CD4-positive, alpha-beta T cell treated with Interleukin-2 at 100 ng/mL for 4 hours (primary cell): Measurements from ENCODE around the gene CCDC146.
A peak's percentile ranks its signal among the peaks of the same experiment; 100 is the strongest.
"Not testable (repeated sequence)": the region's sequence is repeated elsewhere in the genome, so short reads cannot be mapped to it uniquely, and the experiment has no call there.

Experiments
- DNase-seq: peaks from one replicate; pipeline ENCODE4 v3.0.0-alpha.2; 2020; ENCODE audit warnings: low spot score

CCDC146 gene

DNA sequence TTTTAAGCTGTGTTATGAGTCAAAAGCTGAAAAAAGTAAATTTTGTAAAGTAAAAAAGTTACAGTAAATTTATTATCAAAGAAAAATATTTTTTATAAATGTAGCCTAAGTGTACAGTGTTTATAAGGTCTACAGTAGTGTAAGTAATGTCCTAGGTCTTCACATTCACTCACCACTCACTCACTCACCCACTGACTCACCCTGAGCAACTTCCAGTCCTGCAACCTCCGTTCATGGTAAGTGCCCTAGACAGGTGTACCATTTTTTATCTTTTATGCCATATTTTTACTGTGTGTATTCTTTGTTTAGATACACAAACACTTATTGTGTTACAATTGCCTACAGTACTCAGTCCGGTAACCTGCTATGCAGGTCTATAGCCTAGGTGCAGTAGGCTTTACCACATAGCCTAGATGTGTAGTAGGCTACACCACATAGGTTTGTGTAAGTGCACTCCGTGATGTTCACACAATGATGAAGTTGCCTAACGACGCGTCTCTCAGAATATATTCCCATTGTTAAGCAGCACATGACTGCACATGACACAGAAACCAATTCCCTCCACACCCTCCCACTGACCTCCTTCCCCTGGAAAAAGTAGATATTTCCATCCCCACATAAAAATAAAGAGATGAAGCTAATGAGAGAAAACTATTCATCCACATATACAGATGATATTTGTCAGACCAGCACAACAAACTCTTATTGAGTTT lies 122.0 kb downstream of the CCDC146 start:
- DNase-seq, result no peak

DNA sequence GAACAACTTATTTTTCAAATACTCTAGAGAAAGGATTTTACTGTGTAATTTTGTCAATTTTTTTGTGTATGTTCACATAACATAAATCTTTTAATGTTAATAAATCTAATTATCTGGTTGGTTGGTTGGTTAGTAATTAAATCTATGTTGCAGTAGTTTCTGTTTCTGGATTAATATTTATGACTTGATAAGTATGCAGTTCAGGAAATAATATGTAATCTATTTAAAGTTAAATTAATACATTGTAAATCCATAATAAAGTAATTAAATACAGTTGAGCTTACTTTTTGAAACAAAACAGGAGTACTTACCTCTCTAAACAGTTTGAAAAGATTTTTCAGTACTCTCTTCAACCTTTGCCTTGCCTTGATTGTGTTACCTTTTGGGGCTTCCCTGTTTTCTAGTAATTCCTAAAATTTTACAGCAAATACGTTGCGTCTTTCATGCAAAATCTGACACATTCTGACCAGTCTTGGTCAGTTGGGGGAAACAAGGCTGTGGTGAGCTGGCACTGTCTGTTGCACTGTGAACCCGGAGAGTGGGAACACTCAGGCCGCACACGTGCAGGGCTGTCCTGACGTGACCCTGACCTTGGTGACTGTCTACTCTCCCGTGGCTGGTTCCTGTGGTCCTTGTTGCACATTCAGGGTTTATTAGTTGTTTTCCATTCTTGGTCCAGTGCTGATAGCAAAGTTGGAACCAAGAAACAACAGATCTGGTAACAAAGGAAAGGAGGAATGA lies 122.8 kb downstream of the CCDC146 start:
- DNase-seq, result no peak

DNA sequence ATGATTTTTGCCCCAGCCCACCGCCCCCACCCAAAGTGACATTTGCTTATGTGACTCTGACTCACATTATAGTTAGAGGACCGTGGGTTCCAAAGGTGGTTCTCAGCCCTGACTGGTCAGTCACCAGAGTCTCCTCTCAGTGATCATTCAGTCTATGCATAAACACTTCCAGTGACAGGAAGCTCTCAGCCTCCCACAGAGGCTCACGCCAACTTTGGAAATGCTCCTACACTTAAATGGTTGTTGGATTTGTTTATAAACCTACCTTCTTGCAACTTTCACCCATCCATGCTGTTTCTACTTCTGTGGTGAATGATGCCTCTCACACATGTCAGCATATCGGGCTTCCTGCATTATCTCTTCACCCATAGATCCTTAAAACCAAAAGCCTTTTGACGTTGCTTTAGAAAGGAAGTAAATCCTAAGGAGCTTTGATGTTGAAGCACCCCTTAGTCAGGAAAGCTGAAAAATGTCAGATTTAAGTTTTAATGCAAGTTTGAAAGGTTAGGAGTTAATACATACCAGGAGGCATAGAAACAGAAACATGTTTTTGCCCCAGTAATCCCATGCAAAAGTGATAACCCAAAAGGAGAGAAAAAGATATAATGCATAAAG lies 123.7 kb downstream of the CCDC146 start:
- no peak for DNase-seq

DNA sequence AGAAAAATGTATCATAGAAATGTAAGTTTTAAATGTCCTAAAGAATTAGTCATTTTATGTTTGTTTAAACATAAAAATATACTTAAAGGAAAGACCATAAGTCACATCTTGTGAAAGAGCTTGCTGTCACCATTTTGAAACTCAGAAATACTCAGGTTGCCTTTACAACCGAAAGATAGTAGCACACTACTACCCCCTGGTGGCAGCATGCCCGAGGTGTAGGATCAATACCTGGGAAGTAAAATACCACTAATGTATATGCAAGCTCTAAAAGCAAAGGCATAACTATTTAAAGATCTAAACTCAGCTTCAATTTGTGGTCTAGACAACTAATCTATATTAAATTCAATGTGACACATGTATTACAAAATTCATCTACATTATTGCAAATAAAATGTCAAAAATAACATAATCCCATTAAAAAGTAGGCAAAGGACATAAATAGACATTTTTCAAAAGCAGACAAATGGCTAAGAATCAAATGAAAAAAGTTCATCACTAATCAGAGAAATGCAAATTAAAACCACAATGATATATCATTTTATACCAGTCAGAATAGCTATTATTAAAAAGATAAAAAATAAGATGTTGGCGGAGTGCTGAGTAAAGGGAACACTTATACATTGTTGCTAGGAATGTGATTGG lies 124.9 kb downstream of the CCDC146 start:
- peak; percentile 90 for DNase-seq

DNA sequence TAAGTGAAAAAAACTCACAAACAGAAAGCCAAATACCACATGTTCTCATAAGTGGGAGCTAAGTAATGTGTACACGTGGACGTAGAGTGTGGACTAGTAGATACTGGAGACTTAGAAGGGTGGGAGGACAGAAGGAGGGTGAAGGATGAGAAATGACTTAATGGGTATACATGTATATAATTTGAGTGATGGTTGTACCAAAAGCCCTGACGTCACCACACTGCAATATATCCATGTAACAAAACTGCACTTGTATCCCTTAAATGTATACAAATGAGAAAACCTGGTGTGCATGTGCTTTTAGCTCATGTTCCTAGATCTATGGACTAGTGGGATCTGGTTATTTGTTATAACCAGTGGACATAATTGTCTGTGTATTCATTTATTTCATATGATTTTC lies 125.7 kb downstream of the CCDC146 start:
- DNase-seq, result no peak

DNA sequence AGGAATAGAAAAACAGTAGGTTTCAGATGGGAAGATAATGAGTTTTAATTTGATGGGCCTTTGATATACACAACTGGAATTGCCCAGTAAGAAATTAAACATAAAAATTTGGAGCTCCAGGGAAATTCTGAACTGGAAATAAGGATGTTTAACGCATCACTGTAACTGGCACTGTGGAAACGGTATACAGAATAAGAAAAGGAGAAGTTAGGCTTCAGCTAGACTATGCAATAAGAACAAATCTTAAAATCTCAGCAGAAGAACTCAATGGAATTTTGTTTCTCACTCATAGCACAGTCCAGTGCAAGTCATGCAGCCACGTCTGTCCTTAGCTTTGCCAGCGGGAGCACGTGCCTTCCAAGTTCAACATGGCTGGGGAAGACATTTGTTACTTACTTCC lies 130.1 kb downstream of the CCDC146 start:
- no peak for DNase-seq

DNA sequence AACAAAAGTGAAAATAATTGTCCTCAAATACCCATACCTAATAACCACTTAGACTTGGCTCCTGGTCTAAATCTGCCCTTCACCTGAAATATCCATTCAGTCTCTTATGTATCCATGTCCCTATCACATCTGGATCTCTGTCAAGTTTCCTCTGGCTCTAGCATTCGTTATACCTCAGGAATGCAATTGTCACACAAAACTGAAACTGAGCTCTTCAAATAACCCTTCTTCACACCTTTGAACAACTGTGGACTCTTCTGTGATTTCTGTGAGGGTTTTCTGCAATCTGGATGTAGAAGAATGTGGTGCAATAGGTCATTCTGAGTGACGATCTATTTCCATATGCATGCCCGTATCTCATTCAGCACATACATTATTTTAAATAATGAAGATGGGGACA lies 130.7 kb downstream of the CCDC146 start:
- DNase-seq, result no peak

DNA sequence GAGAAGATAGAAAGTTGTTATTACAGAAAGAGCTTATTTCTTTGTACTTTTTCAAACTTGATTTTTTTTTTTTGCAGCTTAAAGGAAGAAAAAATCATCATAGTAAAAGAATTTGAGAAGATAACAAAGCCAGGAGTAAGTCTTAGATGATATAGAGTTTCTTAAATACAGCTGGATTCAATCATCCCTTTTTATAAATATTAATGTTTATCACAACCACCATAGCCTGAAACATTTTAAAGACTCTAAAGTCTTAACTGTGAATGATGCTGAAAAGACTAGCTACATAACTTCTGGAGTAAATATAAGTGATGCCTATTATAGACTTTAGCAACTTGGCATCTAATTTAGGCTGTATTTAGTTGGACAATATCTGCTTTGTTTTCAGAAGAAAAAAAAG lies 132.0 kb downstream of the CCDC146 start:
- DNase-seq, result no peak

DNA sequence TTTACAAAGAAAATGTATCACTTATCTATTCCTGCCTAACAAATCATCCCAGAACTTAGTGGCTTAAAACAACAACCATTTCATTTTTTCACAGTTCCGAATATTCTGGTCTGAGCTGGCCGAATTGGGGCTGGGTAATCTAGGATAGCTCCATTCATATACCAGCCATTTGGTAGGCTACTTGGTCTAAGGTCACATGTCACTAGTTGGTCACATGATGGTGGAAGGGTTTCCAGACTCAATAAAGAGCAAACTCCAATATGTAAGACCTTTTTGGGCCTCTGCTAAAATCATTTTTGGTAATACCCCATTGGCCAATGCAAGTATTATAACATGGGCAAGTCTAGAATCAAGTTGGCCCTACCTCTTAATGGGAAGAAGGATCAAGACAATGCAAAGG lies 132.5 kb downstream of the CCDC146 start:
- no peak for DNase-seq

DNA sequence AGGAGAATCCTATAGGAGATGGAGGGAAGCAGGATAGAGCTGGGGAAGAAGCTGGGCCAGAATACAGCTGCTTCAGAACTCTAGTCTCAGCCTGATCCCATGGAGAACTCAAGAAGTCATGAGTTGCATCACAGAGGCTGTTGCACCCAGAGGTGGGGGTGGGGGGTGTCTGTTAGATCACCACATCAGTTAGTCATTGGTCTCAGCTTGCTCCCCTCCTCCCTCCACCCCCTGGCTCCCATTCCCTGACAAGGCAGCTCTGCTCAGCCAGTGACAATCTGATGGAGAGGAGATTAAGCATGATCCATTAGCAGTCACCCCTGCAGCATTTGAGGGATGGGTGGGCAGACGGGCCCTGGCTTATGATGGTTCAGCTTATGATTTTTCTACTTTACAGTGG lies 135.6 kb downstream of the CCDC146 start:
- DNase-seq, result no peak

DNA sequence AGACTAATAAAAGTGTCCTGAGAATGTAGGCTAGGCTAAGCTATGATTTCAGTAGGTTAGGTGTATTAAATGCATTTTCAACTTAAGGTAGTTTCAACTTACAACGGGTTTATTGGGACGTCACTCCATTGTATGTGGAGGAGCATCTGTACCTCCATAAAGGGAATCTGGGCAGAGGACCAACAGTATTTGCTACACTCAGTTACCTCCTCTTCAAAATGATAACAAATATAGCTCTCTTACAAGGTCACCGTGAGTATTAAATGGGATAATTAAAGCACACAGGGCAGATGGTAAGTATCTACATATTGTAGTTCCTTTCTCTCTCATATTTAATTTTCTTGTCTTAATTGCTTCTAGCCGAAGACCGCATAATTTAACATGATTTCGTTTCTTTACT lies 136.2 kb downstream of the CCDC146 start:
- DNase-seq, result no peak

DNA sequence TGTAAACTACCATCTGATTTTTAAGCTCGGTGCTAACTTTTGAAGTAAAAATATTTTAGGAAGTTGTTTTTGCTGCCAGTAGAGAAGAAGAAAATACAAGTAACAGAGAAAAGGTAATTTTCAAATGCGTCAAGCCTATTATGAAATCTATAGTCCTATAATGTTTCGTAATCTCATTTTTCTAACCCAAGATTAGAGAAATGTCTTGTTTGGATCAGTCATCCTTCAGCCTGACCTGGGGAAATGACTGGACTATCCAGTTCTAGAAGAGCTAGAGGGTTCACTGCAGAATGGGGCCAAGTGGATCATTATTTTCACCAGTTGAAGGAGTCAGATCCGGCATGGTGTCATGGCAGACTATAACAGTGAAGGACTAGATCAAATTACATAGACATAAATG lies 139.9 kb downstream of the CCDC146 start:
- no peak for DNase-seq

DNA sequence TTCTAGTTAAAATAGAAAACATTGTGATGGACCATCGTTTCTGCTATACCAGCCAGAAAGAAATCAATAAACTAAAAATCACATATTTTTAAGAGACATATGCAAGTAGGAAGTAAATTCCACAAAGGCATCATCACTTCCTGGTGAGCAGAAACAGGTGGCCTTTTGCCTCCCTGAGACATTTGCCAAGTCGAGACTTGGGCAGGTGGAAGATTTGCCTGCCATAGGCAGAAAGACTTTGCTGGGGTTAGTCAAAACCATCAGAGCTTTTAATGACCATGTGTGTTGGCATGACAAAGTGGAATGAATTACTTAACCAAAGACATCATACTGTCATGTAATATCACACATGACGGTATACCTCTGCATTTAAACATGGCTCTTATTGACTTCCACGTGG lies 143.3 kb downstream of the CCDC146 start:
- DNase-seq, result no peak

DNA sequence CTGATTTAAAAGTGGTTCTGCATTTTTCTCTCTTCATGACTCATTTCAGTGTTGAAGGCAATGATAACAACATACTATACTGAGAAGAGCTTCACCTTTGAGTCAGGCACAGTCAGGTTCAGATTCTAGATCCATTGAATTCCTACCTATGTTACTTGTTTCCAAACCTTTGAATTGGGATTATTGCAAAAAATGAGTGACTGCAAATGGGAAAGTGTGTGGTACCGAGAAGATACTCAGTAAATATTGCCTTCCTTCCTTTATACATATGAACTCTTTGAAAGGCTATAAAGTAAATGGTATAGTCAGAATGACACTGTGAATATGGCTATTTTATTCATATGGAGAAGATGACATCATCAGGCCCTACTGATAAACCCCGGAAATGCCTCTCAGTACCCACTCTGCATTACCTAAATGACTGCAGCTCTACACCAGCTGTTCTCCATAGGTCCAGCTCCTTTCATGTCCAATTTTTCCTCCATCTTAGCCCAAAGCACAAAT lies 143.9 kb downstream of the CCDC146 start:
- DNase-seq, result no peak

DNA sequence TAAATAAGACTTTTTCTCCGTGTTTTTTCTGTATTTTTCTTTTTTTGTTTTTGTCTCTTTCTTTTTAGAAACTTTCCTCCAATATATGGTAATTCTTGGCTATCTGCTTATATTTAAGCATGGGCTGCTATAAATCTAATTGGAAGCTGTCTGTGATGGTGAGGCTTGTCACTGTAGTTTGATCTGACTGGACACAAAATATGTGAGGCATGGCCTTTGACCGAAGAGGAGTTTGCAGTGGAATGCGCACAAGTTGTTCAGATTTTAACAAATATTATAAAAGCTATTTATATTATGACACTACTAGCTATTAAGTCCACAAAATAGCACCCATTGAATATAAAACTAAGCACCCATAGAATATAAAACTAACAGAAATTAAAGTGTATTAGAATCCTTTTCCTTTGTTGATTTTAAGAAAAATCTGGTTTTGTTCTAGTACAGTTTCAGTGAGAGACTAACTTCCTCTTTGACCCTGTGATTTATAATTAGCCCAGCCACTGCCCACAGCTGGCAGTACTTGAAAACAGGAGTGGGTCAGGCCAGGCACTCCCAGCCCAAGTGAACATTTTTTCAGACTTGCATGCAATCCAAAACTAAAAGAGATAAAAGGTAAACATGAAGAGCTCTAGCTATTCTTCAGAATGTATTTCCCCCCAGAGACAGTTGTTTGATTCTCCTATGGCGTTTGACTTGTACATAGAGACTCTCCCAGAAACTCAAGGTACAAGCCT lies 147.1 kb downstream of the CCDC146 start:
- DNase-seq, result no peak

DNA sequence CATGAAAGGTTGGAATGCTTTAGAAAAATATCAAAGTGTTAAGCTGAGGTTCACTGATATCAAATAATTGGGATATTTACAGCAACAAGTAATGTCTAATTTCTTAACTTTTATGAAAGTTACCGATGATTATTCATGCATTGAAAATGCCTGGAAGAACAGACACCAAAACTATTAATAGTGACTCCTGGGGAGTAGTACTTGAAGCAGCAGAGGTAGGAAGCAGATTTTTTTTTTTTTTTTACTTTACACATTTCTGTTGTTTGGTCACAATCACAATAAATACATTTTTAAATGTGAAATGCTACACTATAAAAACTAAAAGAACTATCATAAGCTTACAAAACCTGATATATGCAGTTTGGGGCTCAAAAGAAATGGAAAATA lies 147.7 kb downstream of the CCDC146 start:
- no peak for DNase-seq

DNA sequence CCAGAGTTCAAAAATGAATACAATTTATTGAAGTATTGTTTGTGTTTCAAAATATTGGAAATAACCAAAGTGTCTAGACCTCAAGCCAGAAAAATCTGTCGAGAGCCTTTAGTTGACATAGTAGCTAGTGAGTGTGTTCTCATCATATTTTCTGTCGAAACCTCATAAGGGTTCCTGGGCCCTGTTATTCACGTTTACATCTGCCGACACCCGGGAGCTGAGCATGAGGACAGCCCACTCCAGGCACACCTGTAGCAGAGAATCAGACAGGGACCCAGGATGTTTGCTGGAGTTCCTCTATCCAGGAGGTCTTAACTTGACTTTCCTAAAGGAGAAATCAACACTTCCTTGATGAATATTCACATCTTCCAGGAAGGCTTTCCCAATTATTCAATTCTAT lies 149.4 kb downstream of the CCDC146 start:
- no peak for DNase-seq

DNA sequence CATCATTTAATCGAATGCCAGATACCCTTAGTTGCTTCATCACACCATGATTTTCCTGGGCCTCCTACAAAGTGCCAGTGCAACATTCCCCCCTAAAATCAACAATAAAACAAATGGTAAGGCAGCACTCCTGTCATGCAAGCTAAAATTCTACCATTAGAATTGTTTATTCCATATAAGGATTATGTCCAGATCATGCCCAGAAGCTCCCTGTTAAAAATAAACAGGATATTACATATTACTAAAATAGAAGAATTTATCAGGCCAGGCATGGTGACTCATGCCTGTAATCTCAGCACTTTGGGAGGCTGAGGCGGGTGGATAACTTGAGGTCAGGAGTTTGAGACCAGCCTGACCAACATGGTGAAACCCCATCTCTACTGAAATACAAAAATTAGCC lies 153.2 kb downstream of the CCDC146 start:
- DNase-seq, result not testable (repeated sequence)

DNA sequence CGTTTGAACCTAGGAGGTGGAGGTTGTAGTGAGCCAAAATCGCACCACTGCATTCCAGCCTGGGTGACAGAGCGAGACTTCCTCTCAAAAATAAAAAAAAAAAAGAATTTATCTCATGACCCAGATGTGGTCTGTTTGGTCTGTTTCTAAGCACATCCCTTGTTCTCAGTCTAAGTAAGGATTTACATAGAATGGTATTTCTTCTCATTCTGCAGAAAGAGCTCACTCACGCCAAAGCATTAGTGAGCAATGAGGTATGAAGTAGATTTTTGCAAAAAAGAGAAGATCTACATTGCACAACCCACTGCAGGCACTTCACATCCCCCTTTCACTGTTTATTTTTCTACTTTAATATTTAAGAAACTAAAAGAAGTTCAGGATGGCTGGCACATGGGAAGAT lies 153.7 kb downstream of the CCDC146 start:
- DNase-seq, result no peak

DNA sequence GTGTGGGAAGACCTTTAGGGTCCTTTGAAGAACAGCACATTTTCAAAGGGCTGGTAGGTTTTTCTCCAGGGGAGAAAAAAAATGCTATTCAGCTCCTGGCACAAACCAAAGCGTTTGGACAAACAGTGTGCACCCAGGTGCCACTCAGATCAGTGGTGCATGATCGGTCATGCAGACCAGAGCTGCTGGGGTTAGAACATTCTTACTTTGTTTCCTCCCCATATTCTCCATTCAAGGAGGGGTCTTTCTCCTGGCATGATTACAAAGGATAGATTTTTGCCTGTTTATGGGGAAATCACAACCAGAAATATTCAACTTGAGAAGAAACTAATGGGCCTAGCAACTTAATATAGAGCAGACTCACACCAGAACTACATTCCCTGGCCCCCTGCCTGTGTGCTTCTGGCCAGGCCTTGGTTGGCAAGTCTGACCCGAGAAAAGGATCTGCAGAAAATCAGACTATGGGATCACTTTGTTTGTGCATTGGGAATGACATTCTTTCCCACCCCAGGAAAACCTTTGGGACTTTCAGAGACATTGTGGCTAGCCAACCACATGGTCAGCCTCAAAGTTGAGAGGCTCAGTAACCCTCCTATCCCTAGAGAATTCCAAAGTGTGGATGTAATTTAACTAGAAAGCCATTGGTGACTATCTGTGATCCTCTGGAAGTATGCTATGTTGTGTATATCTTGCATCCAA lies 159.5 kb downstream of the CCDC146 start:
- DNase-seq, result no peak

DNA sequence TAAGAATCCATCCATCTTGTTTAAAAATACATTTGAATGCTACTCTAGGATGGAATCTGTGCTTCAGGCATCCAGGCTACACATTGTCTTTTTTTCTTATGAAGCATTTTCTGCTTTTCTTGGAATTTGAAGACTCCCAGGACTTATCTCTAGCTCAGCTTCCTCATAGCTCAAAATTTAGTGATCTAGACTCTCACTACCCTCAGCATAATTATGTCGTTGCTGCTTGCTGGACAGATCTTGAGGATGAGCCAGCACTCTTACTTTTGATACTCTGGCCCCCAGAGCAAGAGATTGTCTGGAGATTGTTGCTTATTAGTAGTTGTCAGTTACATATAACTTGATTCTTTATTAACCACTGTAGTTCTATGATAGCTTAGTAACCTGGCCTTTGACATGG lies 160.5 kb downstream of the CCDC146 start:
- DNase-seq, result no peak
